ENCODE measurements around the gene DNAJC15.
"Not testable (repeated sequence)": the region's sequence is repeated elsewhere in the genome, so short reads cannot be mapped to it uniquely, and the experiment has no call there.

DNAJC15 gene

GRCh38 chr13:43072394-43072793, 49.0 kb downstream of the DNAJC15 start (continued):
- TF ChIP-seq REST (tag by site-specific recombination; IDR thresholded peaks at IDR 0.05) (no peak), SCRT2 (tag by site-specific recombination; IDR thresholded peaks at IDR 0.05) (no peak), ZNF416 (tag by site-specific recombination; IDR thresholded peaks at IDR 0.05) (no peak)

GRCh38 chr13:43074824-43075510, 51.6 kb downstream of the DNAJC15 start:
- no peak overlapping the region for H3K4me3 ChIP-seq (ENCODE audit: low read depth, low read length)
- no peaks in the 10 kb centered on the region for H3K36me3 ChIP-seq (ENCODE audit: control insufficient read depth in 2 of 2, insufficient read depth in 1 of 2, low read length in 2 of 2)
- POLR2A ChIA-PET = no interaction called here
- no peaks in the 10 kb centered on the region for H3K9me3 ChIP-seq (ENCODE audit: control insufficient read depth, insufficient read depth, low read depth, low read length)
- CTCF ChIA-PET = interaction anchor here (1.5 kb wide), 1 partner anchor 104 kb away, joined by 4 read pairs; no protein-coding TSS in a partner anchor
- no peak for TF ChIP-seq CTCF (tag by site-specific recombination; IDR thresholded peaks at IDR 0.05)
- no peak for TF ChIP-seq OSR2 (tag by site-specific recombination; IDR thresholded peaks at IDR 0.05)
- TF ChIP-seq ZNF510 (tag by site-specific recombination; IDR thresholded peaks at IDR 0.05; ENCODE audit: insufficient replicate concordance) = no peak
- no peak for TF ChIP-seq ZBTB11 (tag by site-specific recombination; conservative IDR thresholded peaks at IDR 0.05; ENCODE audit: low read depth)
- TF ChIP-seq ZNF707 (tag by site-specific recombination; IDR thresholded peaks at IDR 0.05) = no peak
- no peak for TF ChIP-seq ZNF549 (tag by site-specific recombination; IDR thresholded peaks at IDR 0.05)
- H3K27ac ChIP-seq (ENCODE audit: extremely low read depth, low read depth, low read length) = no peak overlapping the region
- H3K4me1 ChIP-seq (ENCODE audit: control insufficient read depth, insufficient read depth, low read length) = no peaks in the 10 kb centered on the region

GRCh38 chr13:43075511-43075902, 52.1 kb downstream of the DNAJC15 start:
- H3K4me1 ChIP-seq (ENCODE audit: control insufficient read depth, insufficient read depth, low read length); H3K4me3 ChIP-seq (ENCODE audit: low read depth, low read length); H3K9me3 ChIP-seq (ENCODE audit: control insufficient read depth, insufficient read depth, low read depth, low read length); H3K27ac ChIP-seq (ENCODE audit: extremely low read depth, low read depth, low read length); POLR2A ChIA-PET; H3K36me3 ChIP-seq (ENCODE audit: control insufficient read depth in 2 of 2, insufficient read depth in 1 of 2, low read length in 2 of 2): not testable (repeated sequence)
- CTCF ChIA-PET = interaction anchor here (1.3 to 1.5 kb wide), 2 partner anchors 12 to 104 kb away, joined by 3 to 4 read pairs; no protein-coding TSS in a partner anchor

- Histone ChIP-seq H3K4me3 (ENCODE audit: low read depth, low read length) (no peak overlapping the region), H3K9me3 (ENCODE audit: control insufficient read depth, insufficient read depth, low read depth, low read length) (no peaks in the 10 kb centered on the region), H3K27ac (ENCODE audit: extremely low read depth, low read depth, low read length) (no peak overlapping the region), H3K36me3 (ENCODE audit: control insufficient read depth in 2 of 2, insufficient read depth in 1 of 2, low read length in 2 of 2) (peaks cover 0 to 3% of the 10 kb centered on the region in 2 experiments; a peak in 1 of 3 replicates), H3K4me1 (ENCODE audit: control insufficient read depth, insufficient read depth, low read length) (no peaks in the 10 kb centered on the region)
- TF ChIP-seq KLF9 (tag by site-specific recombination; IDR thresholded peaks at IDR 0.05; ENCODE audit: low read depth) (no peak), HOXC10 (CRISPR knock-in tag; IDR thresholded peaks at IDR 0.05) (no peak), ZNF473 (tag by site-specific recombination; IDR thresholded peaks at IDR 0.05) (no peak), MZF1 (tag by site-specific recombination; IDR thresholded peaks at IDR 0.05; ENCODE audit: borderline replicate concordance) (no peak)
- ChIA-PET CTCF (interaction anchor here (0.6 to 1.3 kb wide), 2 partner anchors 10 to 825 kb away, joined by 3 read pairs; no protein-coding TSS in a partner anchor), POLR2A (interaction anchor here (0.7 kb wide), 1 partner anchor 34 kb away, joined by 3 read pairs; no protein-coding TSS in a partner anchor)
These were observed 53.7 kb downstream of the DNAJC15 start for GRCh38 chr13:43077046-43077445.

Data from HEK293 (cell line).